IMR-90 (cell line): ENCODE measurements around the gene FES. TPM values are rescaled to one million over a fixed set of nuclear protein-coding genes. Genes with fewer than 3 reads are reported as not detected.

Experiments used
- ATAC-seq: fragments of 200-7000 bp; cut with Tn5 transposase; 2 replicates; pipeline ENCODE4 v1.9.1; 2020; ENCODE audit warnings: low read depth, mild to moderate bottlenecking, moderate library complexity
- BruUV-seq: library from RNA; stranded (reverse); fragments of 400-500 nt; replicated peaks from 2 replicates; lab custom pipeline; 2021; lab: Mats Ljungman, UMichigan
- CTCF ChIA-PET: fragments of 300-600 bp; formaldehyde crosslinking; extraction: SDS; loops from one replicate; lab custom pipeline; 2021; ENCODE audit warnings: antibody characterized with exemption; lab: Yijun Ruan, JAX
- POLR2A ChIA-PET: fragments of 300-600 bp; sonication (Branson Sonifier 250); formaldehyde crosslinking; loops from one replicate; lab custom pipeline; 2022; ENCODE audit warnings: antibody characterized with exemption; ENCODE audit not compliant: unreplicated experiment; lab: Charles Lee
- DNase-seq: peaks from one replicate; pipeline ENCODE4 v3.0.0; 2013
- H2AFZ ChIP-seq: replicated peaks from 2 replicates; pipeline ENCODE3; 2013; ENCODE audit warnings: low read length, mild to moderate bottlenecking; ENCODE audit not compliant: poor library complexity
- H2AK5ac ChIP-seq: 2 replicates; pipeline ENCODE4 v1.6.1; 2013; ENCODE audit warnings: low read depth, low read length, inconsistent platforms
- H2AK9ac ChIP-seq: replicated peaks from 2 replicates; pipeline ENCODE3; 2013; ENCODE audit warnings: mild to moderate bottlenecking, low read depth, low read length, moderate library complexity; ENCODE audit not compliant: poor library complexity
- H2BK120ac ChIP-seq: 2 replicates; pipeline ENCODE4 v1.6.1; 2013; ENCODE audit warnings: low read depth, low read length, inconsistent platforms
- H2BK15ac ChIP-seq: 3 replicates; pipeline ENCODE4 v1.6.1; 2013; ENCODE audit warnings: low read depth, low read length, inconsistent platforms
- H2BK20ac ChIP-seq: 2 replicates; pipeline ENCODE4 v1.6.1; 2013; ENCODE audit warnings: low read depth, mild to moderate bottlenecking, inconsistent platforms, low read length, moderate library complexity
- H2BK5ac ChIP-seq: 2 replicates; pipeline ENCODE4 v1.6.1; 2013; ENCODE audit warnings: mild to moderate bottlenecking, low read depth, low read length, inconsistent platforms; ENCODE audit not compliant: poor library complexity, severe bottlenecking
- H3K14ac ChIP-seq: replicated peaks from 2 replicates; pipeline ENCODE4 v1.6.1; 2013; ENCODE audit warnings: low read depth, low read length, inconsistent platforms
- H3K18ac ChIP-seq: 2 replicates; pipeline ENCODE4 v1.6.1; 2013; ENCODE audit warnings: low read depth, low read length, control low read depth
- H3K23ac ChIP-seq: 2 replicates; pipeline ENCODE4 v1.6.1; 2013; ENCODE audit warnings: low read depth, low read length, inconsistent platforms
- H3K27ac ChIP-seq: 2 replicates; pipeline ENCODE4 v1.5.1; 2013; ENCODE audit warnings: mild to moderate bottlenecking, control low read depth, low read length; ENCODE audit not compliant: insufficient read depth
- H3K27me3 ChIP-seq: 2 replicates; pipeline ENCODE4 v1.6.1; 2013; ENCODE audit warnings: low read length; ENCODE audit not compliant: control insufficient read depth, insufficient read depth
- H3K36me3 ChIP-seq: 2 replicates; pipeline ENCODE4 v1.6.1; 2013; ENCODE audit warnings: low read length, mixed read lengths; ENCODE audit not compliant: control insufficient read depth, insufficient read depth
- H3K4ac ChIP-seq: 2 replicates; pipeline ENCODE4 v1.6.1; 2013; ENCODE audit warnings: low read depth, low read length, inconsistent platforms
- H3K4me1 ChIP-seq: 2 replicates; pipeline ENCODE4 v1.6.1; 2013; ENCODE audit warnings: low read length, mixed read lengths; ENCODE audit not compliant: control insufficient read depth, insufficient read depth
- H3K4me2 ChIP-seq: 2 replicates; pipeline ENCODE4 v1.6.1; 2013; ENCODE audit warnings: low read depth, mild to moderate bottlenecking, control low read depth, low read length, moderate library complexity
- H3K4me3 ChIP-seq: 2 replicates; pipeline ENCODE4 v1.5.1; 2013; ENCODE audit warnings: low read depth, mild to moderate bottlenecking, control low read depth, low read length, moderate library complexity; ENCODE audit not compliant: insufficient read depth
- H3K56ac ChIP-seq: 2 replicates; pipeline ENCODE4 v1.6.1; 2013; ENCODE audit warnings: low read length, inconsistent platforms; ENCODE audit not compliant: insufficient read depth; ENCODE audit errors: extremely low read depth
- H3K79me1 ChIP-seq, 2 experiments: 2 replicates each; pipeline ENCODE4 v1.6.1; 2013; ENCODE audit warnings: low read length in 2 of 2, inconsistent platforms in 1 of 2, low read depth in 1 of 2
- H3K9ac ChIP-seq: 2 replicates; pipeline ENCODE4 v1.6.1; 2013; ENCODE audit warnings: low read depth, low read length, control low read depth
- H3K9me1 ChIP-seq: 2 replicates; pipeline ENCODE4 v1.6.1; 2013; ENCODE audit warnings: low read length, inconsistent platforms; ENCODE audit not compliant: insufficient read depth
- H3K9me3 ChIP-seq: 2 replicates; pipeline ENCODE4 v1.6.1; 2013; ENCODE audit warnings: low read length; ENCODE audit not compliant: control insufficient read depth, insufficient read depth
- H4K20me1 ChIP-seq: 2 replicates; pipeline ENCODE4 v1.6.1; 2013; ENCODE audit warnings: low read length, inconsistent platforms; ENCODE audit not compliant: insufficient read depth
- H4K5ac ChIP-seq: 2 replicates; pipeline ENCODE4 v1.6.1; 2013; ENCODE audit warnings: mild to moderate bottlenecking, low read depth, low read length, control low read depth
- H4K8ac ChIP-seq, 2 experiments: 2 replicates each; pipeline ENCODE4 v1.6.1; 2013; ENCODE audit warnings: low read depth in 2 of 2, low read length in 2 of 2, control low read depth in 1 of 2, inconsistent platforms in 1 of 2
- H4K91ac ChIP-seq: 2 replicates; pipeline ENCODE4 v1.6.1; 2013; ENCODE audit warnings: low read depth, low read length, inconsistent platforms; ENCODE audit not compliant: insufficient read depth
- CHD1 ChIP-seq: IDR thresholded peaks from 2 replicates; pipeline ENCODE4 v1.6.1; 2012; ENCODE audit warnings: low read depth, low read length, improper control_type of control experiment
- NFE2L2 ChIP-seq: fragments of 150-350 bp; IDR thresholded peaks from 2 replicates; pipeline ENCODE4 v1.6.1; 2016; ENCODE audit warnings: low read depth, mild to moderate bottlenecking, low read length
- RAD21 ChIP-seq: IDR thresholded peaks from 2 replicates; pipeline ENCODE4 v1.6.1; 2012; ENCODE audit warnings: low read length, improper control_type of control experiment
- RFX5 ChIP-seq: IDR thresholded peaks from 2 replicates; pipeline ENCODE4 v1.8.0; 2012; ENCODE audit warnings: low read depth, mild to moderate bottlenecking, low read length, moderate library complexity
- WGBS, 2 experiments: methylation state at CpG; one replicate each; pipeline versions ENCODE4 v1.1.5 to v1.1.7; 2013; ENCODE audit warnings: missing lambda C conversion rate in 2 of 2; ENCODE audit not compliant: insufficient read length in 1 of 2; ENCODE audit errors: extremely low coverage in 2 of 2; 5-methylcytosine and 5-hydroxymethylcytosine counted together
- dilution Hi-C: fragments of 300-500 bp; cut with HindIII; formaldehyde crosslinking; loops from one replicate; pipeline ENCODE4 v1.14.3; 2018; ENCODE audit warnings: low sequenced_read_pairs; ENCODE audit not compliant: unreplicated experiment
- in situ Hi-C: fragments of 300-500 bp; cut with MboI; formaldehyde crosslinking; loops from 3 replicates; pipeline ENCODE4 v1.14.3; 2019; ENCODE audit warnings: low sequenced_read_pairs, inconsistent platforms, mixed read lengths
- intact Hi-C: fragments of 100-400 bp; cut with micrococcal nuclease; formaldehyde crosslinking; loops from 2 replicates; pipeline ENCODE4 v1.10.0; 2022
- polyA plus RNA-seq, 3 experiments: library from polyadenylated mRNA; depleted of rRNA; stranded (reverse); fragments of >200 nt; gene quantifications; 2 replicates each; pipeline ENCODE4 v1.2.3, GENCODE V29; 2012; ENCODE audit warnings: low replicate concordance in 1 of 3
- total RNA-seq: library from RNA; depleted of rRNA; stranded (reverse); fragments of >200 nt; gene quantifications from 2 replicates; pipeline ENCODE4 v1.2.3, GENCODE V29; 2012
- TF ChIP-seq, protein P1 (sequence below): fragments of 150-350 bp; IDR thresholded peaks from 2 replicates; pipeline ENCODE4 v1.6.1; 2016; ENCODE audit warnings: low read depth, mild to moderate bottlenecking, low read length, moderate library complexity, borderline replicate concordance

FES gene
- total and polyA plus RNA-seq, 2 of the 4 experiments (the other 2 are of a cell fraction) = 10.5 to 11.7 TPM

DNA sequence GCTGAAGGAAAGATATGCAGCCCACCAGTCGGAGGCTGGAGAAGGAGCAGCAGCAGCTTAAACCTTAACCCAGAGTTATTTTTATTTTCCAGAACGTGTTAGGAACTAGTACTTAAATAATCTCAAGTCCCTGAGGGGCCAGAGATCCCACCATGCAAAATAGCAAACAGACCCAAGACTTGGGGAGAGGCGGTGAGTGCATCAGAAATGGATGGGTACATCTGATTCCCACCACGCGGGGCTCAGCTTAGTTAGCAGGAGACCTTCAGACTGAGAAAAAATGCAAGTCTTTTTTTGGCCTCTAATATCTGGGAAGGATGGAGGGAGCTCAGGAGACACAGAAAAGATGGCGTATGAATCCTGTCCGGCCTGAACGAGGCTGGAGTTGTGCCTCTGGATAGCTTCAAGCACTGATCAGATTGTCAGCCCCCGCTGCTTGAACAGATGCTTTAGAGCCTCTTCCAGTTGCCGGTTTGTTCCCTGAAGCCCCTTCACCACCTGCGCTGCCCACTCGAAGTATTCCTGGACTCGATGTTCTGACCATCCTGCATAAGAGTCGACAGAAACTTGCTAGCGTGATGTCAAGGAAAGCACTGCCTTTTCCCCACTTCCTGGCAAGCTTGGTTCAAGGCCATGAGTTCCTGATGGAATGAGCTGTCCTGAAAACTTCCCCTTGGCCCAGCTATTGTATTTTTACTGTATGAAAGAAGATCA, 46.7 kb downstream of the FES start (continued):
- no peak for TF ChIP-seq CHD1

DNA sequence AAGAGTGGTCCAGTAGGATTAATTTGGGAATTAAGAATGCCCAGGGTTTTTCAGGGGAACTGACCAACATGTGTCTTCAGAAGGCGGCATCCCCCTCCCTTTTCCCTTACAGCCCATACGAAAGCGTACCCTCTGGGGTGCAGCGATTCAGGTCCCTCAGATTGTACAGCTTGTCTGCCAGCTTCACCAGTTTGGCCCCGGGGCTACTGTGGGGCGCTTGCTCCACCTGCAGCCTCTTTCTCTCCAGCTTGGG, 47.2 kb downstream of the FES start:
- Histone ChIP-seq H3K23ac (no peak overlapping the region), H3K36me3 (no peaks in the 10 kb centered on the region), H3K9me3 (no peaks in the 10 kb centered on the region), H3K9ac (no peak overlapping the region), H4K20me1 (peaks cover 6% of the 10 kb centered on the region; the same call in 1 of the 2 replicates), H4K5ac (no peak overlapping the region), H3K4me2 (peak overlapping the region; percentile 96; the same call in 1 of the 2 replicates), H4K8ac (no peak overlapping the region; a peak in 1 of 4 replicates), H3K4ac (no peak overlapping the region), H3K27ac (no peak overlapping the region), H3K4me1 (peaks cover 11% of the 10 kb centered on the region), H2BK120ac (no peak overlapping the region), H3K56ac (no peak overlapping the region), H2AFZ (peak overlapping the region; percentile 95), H3K14ac (no peak overlapping the region), H3K4me3 (peak overlapping the region; percentile 81; the same call in 1 of the 2 replicates), H4K91ac (no peak overlapping the region), H2BK15ac (no peak overlapping the region), H2AK5ac (no peak overlapping the region), H3K9me1 (peaks cover 11% of the 10 kb centered on the region), H2BK20ac (no peak overlapping the region), H3K79me1 (peaks cover 13 to 38% of the 10 kb centered on the region in 2 experiments), H3K18ac (no peak overlapping the region), H3K27me3 (no peaks in the 10 kb centered on the region), H2BK5ac (no peak overlapping the region), H2AK9ac (no peak overlapping the region)
- TF ChIP-seq RAD21 = 0 out of 2 replicates have a peak, but pooled peaks have one; percentile 8
- TF ChIP-seq NFE2L2 = no peak
- TF ChIP-seq RFX5 = no peak
- TF ChIP-seq, protein P1, sequence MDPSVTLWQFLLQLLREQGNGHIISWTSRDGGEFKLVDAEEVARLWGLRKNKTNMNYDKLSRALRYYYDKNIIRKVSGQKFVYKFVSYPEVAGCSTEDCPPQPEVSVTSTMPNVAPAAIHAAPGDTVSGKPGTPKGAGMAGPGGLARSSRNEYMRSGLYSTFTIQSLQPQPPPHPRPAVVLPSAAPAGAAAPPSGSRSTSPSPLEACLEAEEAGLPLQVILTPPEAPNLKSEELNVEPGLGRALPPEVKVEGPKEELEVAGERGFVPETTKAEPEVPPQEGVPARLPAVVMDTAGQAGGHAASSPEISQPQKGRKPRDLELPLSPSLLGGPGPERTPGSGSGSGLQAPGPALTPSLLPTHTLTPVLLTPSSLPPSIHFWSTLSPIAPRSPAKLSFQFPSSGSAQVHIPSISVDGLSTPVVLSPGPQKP = no peak
- no peak for DNase-seq
- in situ Hi-C loops = no loop called here
- ChIA-PET POLR2A (no interaction called here), CTCF (interaction anchor here (0.9 to 1.9 kb wide), 2 partner anchors 23 to 284 kb away, joined by 4 to 6 read pairs; no protein-coding TSS in a partner anchor)
- intact Hi-C loops = no loop called here
- dilution Hi-C loops = no loop called here
- no TSS peak for BruUV-seq
- ATAC-seq = no peak
- WGBS, 2 experiments = 30% methylated on average over 2 of the region's 6 CpGs; no CpG with 5 or more reads in 1 of the 2 experiments
